Measurements from ENCODE around the gene TUBGCP5.

DNA sequence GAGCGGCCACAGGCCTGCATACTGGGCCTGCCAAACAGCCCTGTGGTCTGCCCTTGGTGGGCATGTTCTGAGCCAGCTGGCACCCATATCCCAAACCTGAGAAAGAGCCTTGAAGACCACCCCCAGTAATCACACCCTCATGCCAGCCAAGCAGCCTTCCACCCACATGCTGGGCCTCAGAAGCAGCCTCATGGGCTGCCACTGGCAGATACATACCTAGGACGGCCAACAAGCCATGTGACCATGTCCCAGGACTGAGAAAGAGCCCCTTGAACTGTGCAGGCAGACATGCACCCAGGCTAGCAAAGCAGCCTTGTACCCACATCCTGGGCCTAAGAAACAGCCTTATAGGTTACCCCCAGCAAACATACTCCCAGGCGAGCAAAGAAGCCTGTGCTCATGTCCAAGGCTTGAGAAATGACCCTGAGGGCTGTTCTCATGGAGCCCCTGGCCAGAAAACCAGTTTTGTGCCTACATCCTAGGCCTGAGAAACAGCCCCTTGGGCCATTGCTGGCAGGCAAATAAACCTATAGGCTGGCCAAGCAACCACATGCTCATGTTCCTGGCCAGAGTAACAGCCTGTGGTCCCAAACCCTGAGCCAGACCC, 24.9 kb downstream of the TUBGCP5 start:
- TF ChIP-seq CTCF (IDR thresholded peaks at IDR 0.05): no peak
- TF ChIP-seq POLR2A (IDR thresholded peaks at IDR 0.05): no peak
